ENCODE measurements around the gene CHD1.

DNA sequence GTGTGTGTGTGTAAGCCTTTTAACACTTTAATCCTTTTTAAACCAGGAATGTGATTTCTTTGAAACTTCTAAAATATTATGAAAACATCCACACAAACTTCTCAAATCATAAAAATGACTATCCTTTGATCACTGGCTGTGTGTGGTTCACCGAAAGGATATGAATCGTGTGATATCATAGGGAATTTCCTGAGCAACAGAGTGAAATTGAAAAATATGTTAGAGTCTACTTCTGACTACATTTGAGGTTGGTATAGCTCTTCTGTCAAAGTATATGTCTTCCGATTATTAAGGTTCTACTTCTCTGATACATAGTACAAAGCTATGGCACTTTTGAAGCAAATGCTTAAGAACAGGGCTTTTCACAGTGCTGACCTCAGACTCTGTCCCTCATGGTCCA, 115.1 kb downstream of the CHD1 start:
- TF ChIP-seq, protein P1, sequence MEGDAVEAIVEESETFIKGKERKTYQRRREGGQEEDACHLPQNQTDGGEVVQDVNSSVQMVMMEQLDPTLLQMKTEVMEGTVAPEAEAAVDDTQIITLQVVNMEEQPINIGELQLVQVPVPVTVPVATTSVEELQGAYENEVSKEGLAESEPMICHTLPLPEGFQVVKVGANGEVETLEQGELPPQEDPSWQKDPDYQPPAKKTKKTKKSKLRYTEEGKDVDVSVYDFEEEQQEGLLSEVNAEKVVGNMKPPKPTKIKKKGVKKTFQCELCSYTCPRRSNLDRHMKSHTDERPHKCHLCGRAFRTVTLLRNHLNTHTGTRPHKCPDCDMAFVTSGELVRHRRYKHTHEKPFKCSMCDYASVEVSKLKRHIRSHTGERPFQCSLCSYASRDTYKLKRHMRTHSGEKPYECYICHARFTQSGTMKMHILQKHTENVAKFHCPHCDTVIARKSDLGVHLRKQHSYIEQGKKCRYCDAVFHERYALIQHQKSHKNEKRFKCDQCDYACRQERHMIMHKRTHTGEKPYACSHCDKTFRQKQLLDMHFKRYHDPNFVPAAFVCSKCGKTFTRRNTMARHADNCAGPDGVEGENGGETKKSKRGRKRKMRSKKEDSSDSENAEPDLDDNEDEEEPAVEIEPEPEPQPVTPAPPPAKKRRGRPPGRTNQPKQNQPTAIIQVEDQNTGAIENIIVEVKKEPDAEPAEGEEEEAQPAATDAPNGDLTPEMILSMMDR (IDR thresholded peaks at IDR 0.05): no peak
- no peak for TF ChIP-seq POLR2A (IDR thresholded peaks at IDR 0.05)
